ENCODE measurements around the gene SLC66A3. TPM values are rescaled to one million over a fixed set of nuclear protein-coding genes. Genes with fewer than 3 reads are reported as not detected.

SLC66A3 gene
- total RNA-seq, 4 donors from 2014 or later, result 55.2 to 114 (median 90.2) TPM

GRCh38 chr2:11213975-11214374 is 58.7 kb downstream of the SLC66A3 start:
- TF ChIP-seq CTCF (IDR thresholded peaks at IDR 0.05; ENCODE audit: low read depth), result no peak

GRCh38 chr2:11214770-11215169 is 59.5 kb downstream of the SLC66A3 start:
- TF ChIP-seq CTCF (IDR thresholded peaks at IDR 0.05; ENCODE audit: low read depth), result no peak

GRCh38 chr2:11215407-11215806 is 60.1 kb downstream of the SLC66A3 start:
- TF ChIP-seq CTCF (IDR thresholded peaks at IDR 0.05; ENCODE audit: low read depth), result no peak

- no peak for TF ChIP-seq CTCF (IDR thresholded peaks at IDR 0.05; ENCODE audit: low read depth)
Measured at GRCh38 chr2:11220445-11220844, 65.2 kb downstream of the SLC66A3 start.

- TF ChIP-seq CTCF (IDR thresholded peaks at IDR 0.05; ENCODE audit: low read depth), result no peak
Measured at GRCh38 chr2:11222845-11223244, 67.6 kb downstream of the SLC66A3 start.

GRCh38 chr2:11224887-11225286 is 69.6 kb downstream of the SLC66A3 start:
- TF ChIP-seq CTCF (IDR thresholded peaks at IDR 0.05; ENCODE audit: low read depth), result no peak

- no peak for TF ChIP-seq CTCF (IDR thresholded peaks at IDR 0.05; ENCODE audit: low read depth)
Measured at GRCh38 chr2:11227595-11227994, 72.3 kb downstream of the SLC66A3 start.

Other genes starting within 250 kb of the SLC66A3 start
- gene KCNF1, start 243.5 kb upstream of the SLC66A3 start, total RNA-seq, result not detected
- gene ROCK2, start 189.2 kb downstream of the SLC66A3 start, total RNA-seq, result 100 to 1,000 TPM; 127 to 571 (median 186) TPM